Neutrophil (primary cell): Measurements from ENCODE around the gene PON2.

Experiments used
- H3K27ac ChIP-seq: fragments of 200-600 bp; sonication (generic); 2 replicates; pipeline ENCODE4 v1.5.1; 2016; ENCODE audit warnings: mild to moderate bottlenecking, moderate library complexity
- H3K27me3 ChIP-seq: fragments of 200-600 bp; sonication (generic); 2 replicates; pipeline ENCODE4 v1.6.0; 2016; ENCODE audit warnings: mild to moderate bottlenecking
- H3K36me3 ChIP-seq: fragments of 200-600 bp; sonication (generic); 2 replicates; pipeline ENCODE4 v1.5.1; 2017
- H3K4me1 ChIP-seq, 2 experiments: fragments of 200-600 bp in 1 of 2; sonication (generic) in 1 of 2; 1 replicate in 1 of 2; 2 replicates in 1 of 2; pipeline versions ENCODE4 v1.5.1 to v1.6.1; 2013 to 2016; ENCODE audit warnings: low read depth in 1 of 2, low read length in 1 of 2, mild to moderate bottlenecking in 1 of 2, moderate library complexity in 1 of 2; ENCODE audit not compliant: control insufficient read depth in 1 of 2, insufficient read depth in 1 of 2
- H3K4me3 ChIP-seq, 2 experiments: fragments of 200-600 bp in 1 of 2; sonication (generic) in 1 of 2; 1 replicate in 1 of 2; 2 replicates in 1 of 2; pipeline ENCODE4 v1.5.1; 2013 to 2016; ENCODE audit warnings: low read depth in 1 of 2, low read length in 1 of 2, mild to moderate bottlenecking in 1 of 2, moderate library complexity in 1 of 2
- H3K9me3 ChIP-seq: fragments of 200-600 bp; sonication (generic); 2 replicates; pipeline ENCODE4 v1.5.1; 2016
- CTCF ChIP-seq: fragments of 200-600 bp; sonication (generic); IDR thresholded peaks from 2 replicates; pipeline ENCODE4 v1.5.1; 2016; ENCODE audit warnings: antibody characterized with exemption

Gene PON2

GRCh38 chr7:95424716-95425115 is 10.1 kb downstream of the PON2 start:
- H3K4me3 ChIP-seq = no peak overlapping the region
- no peaks in the 10 kb centered on the region for H3K4me1 ChIP-seq
- TF ChIP-seq CTCF = no peak
- no peaks in the 10 kb centered on the region for H3K27me3 ChIP-seq
- H3K9me3 ChIP-seq = no peaks in the 10 kb centered on the region
- no peaks in the 10 kb centered on the region for H3K36me3 ChIP-seq
- no peak overlapping the region for H3K27ac ChIP-seq

DNA sequence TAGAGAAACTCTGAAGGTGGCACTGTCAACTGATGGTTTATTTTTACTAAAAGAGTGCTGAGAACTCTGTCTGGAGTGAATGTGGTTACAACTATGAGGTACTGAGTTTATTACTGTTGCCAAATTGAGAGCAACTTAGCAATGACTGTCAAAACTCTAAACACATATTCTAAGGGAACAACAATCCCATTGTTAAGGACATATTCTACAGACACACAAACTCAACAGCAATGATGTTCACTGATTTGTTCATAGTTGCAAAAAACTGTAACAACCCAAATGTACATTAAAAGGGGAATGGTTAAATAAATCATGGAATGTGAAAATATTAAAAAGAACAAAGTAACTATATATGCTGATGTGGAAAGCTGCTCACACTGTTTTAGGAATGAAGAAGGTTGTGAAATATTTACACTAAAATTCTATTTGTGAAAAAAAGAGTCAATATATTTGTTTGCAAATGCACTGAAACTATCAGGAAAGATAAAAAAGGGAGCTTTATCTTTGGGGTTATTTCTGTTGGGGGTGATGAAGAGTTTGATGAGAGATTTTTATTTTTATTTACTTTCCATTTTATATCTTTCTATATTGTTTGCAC is 12.9 kb downstream of the PON2 start:
- no peak overlapping the region for H3K27ac ChIP-seq
- H3K36me3 ChIP-seq = no peaks in the 10 kb centered on the region
- H3K4me1 ChIP-seq = no peaks in the 10 kb centered on the region
- no peak for TF ChIP-seq CTCF
- H3K27me3 ChIP-seq = no peaks in the 10 kb centered on the region
- H3K4me3 ChIP-seq = no peak overlapping the region
- no peaks in the 10 kb centered on the region for H3K9me3 ChIP-seq

GRCh38 chr7:95421000-95421846 is 13.6 kb downstream of the PON2 start:
- H3K9me3 ChIP-seq = no peaks in the 10 kb centered on the region
- no peaks in the 10 kb centered on the region for H3K4me1 ChIP-seq
- H3K4me3 ChIP-seq = no peak overlapping the region
- no peak overlapping the region for H3K27ac ChIP-seq
- no peaks in the 10 kb centered on the region for H3K27me3 ChIP-seq
- TF ChIP-seq CTCF = no peak
- no peaks in the 10 kb centered on the region for H3K36me3 ChIP-seq

DNA sequence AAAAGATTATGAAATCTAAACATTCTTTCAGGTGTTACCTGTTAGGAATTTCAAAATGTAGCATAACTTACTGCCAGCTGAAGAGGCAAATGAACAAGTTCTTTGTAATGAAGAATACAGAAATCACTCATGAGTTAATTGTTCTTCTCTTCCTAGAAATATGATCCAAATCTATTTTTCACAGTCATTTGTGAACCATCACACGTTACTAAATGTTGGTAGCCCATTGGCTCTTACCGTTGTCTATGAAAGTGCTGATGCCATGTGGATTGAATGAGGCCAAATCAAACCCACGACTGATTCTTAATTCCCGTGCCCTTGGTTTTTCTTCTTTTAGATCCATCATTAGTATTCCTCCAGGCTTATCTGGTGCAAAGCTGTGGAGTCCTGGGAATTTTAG is 22.8 kb downstream of the PON2 start:
- H3K27me3 ChIP-seq = no peaks in the 10 kb centered on the region
- H3K4me1 ChIP-seq = no peaks in the 10 kb centered on the region
- no peak overlapping the region for H3K4me3 ChIP-seq
- TF ChIP-seq CTCF = no peak
- no peak overlapping the region for H3K27ac ChIP-seq
- no peaks in the 10 kb centered on the region for H3K9me3 ChIP-seq
- no peaks in the 10 kb centered on the region for H3K36me3 ChIP-seq

DNA sequence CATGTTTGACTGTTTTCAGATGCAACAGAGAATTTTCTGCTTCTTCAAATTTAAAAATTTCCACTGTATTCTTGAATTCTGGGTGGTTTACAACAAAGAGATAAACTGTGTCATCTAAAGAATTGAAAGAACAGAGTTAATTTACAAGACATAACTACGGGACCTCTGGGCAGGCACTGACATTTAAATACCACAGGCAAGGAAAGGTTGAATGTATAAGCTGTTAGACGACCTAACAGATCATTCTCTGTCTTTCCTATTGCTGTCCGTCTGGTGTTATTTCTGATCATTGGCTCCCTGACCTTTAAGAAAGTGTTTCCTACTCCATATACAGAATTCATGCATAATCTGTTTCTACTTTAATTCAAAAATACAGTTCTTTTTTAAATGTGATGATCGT is 23.2 kb downstream of the PON2 start:
- no peak overlapping the region for H3K4me3 ChIP-seq
- H3K27ac ChIP-seq = no peak overlapping the region
- H3K9me3 ChIP-seq = no peaks in the 10 kb centered on the region
- no peaks in the 10 kb centered on the region for H3K4me1 ChIP-seq
- no peaks in the 10 kb centered on the region for H3K27me3 ChIP-seq
- TF ChIP-seq CTCF = no peak
- H3K36me3 ChIP-seq = no peaks in the 10 kb centered on the region
